HCT116 (cell line): ENCODE measurements around the gene U2AF2. TPM values are rescaled to one million over a fixed set of nuclear protein-coding genes. Genes with fewer than 3 reads are reported as not detected.

Experiments
- ATAC-seq: fragments of 200-7000 bp; cut with Tn5 transposase; 2 replicates; pipeline ENCODE4 v1.9.1; 2020; ENCODE audit warnings: mild to moderate bottlenecking, moderate library complexity
- BruUV-seq: library from RNA; stranded (reverse); fragments of 400-500 nt; replicated peaks from 2 replicates; lab custom pipeline; 2021; lab: Mats Ljungman, UMichigan
- CTCF ChIA-PET: fragments of 300-600 bp; sonication (Branson Sonifier 250); formaldehyde crosslinking; loops from one replicate; lab custom pipeline; 2021; ENCODE audit warnings: antibody characterized with exemption; lab: Charles Lee
- POLR2A ChIA-PET: fragments of 300-600, 350-600 bp; sonication (Branson Sonifier 250); formaldehyde crosslinking; loops from one replicate; lab custom pipeline; 2021; ENCODE audit warnings: antibody characterized with exemption; lab: Charles Lee
- RAD21 ChIA-PET, 2 experiments: fragments of 300-600 bp; sonication (Branson Sonifier 250); formaldehyde crosslinking; loops; one replicate each; lab custom pipeline; 2023; ENCODE audit warnings: low total read pairs in 2 of 2; ENCODE audit not compliant: uncharacterized antibody in 2 of 2, unreplicated experiment in 2 of 2, low non-redundant PET in 1 of 2; lab: Charles Lee
- DNase-seq: peaks from one replicate; pipeline ENCODE4 v3.0.0-alpha.2; 2010; ENCODE audit warnings: low read depth, low spot score
- H2AFZ ChIP-seq: fragments of 200-600 bp; shearing (Covaris generic), sonication (generic); 2 replicates; pipeline ENCODE4 v1.6.1; 2017; ENCODE audit warnings: low read depth, mixed run types, mixed read lengths, antibody characterized with exemption, low read length; ENCODE audit not compliant: poor library complexity, severe bottlenecking
- H3K27ac ChIP-seq: 2 replicates; pipeline ENCODE4 v1.5.1; 2012; ENCODE audit warnings: low read depth, low read length
- H3K27me3 ChIP-seq: fragments of 200-600 bp; sonication (generic); 2 replicates; pipeline ENCODE4 v1.6.1; 2016; ENCODE audit warnings: mixed run types, low read length, mixed read lengths; ENCODE audit not compliant: insufficient read depth
- H3K36me3 ChIP-seq, 2 experiments: fragments of 200-500 bp in 1 of 2; fragments of 200-600 bp in 1 of 2; sonication (Bioruptor generic) in 1 of 2; sonication (generic) in 1 of 2; 2 replicates each; pipeline versions ENCODE4 v1.5.1 to v1.6.1; 2014 to 2016; ENCODE audit warnings: low read length in 2 of 2, inconsistent platforms in 1 of 2, mixed read lengths in 1 of 2, mixed run types in 1 of 2; ENCODE audit not compliant: insufficient read depth in 2 of 2, control insufficient read depth in 1 of 2
- H3K4me1 ChIP-seq, 2 experiments: fragments of 200-600 bp in 1 of 2; sonication (generic) in 1 of 2; 2 replicates each; pipeline versions ENCODE4 v1.5.1 to v1.6.1; 2012 to 2017; ENCODE audit warnings: low read length in 2 of 2, inconsistent platforms in 1 of 2, mild to moderate bottlenecking in 1 of 2, mixed read lengths in 1 of 2, mixed run types in 1 of 2, moderate library complexity in 1 of 2; ENCODE audit not compliant: insufficient read depth in 2 of 2, control insufficient read depth in 1 of 2
- H3K4me2 ChIP-seq: fragments of 200-600 bp; sonication (generic); 2 replicates; pipeline ENCODE4 v1.6.1; 2017; ENCODE audit warnings: mixed run types, low read length, mixed read lengths
- H3K4me3 ChIP-seq, 2 experiments: fragments of 200-600 bp in 1 of 2; sonication (generic) in 1 of 2; replicated peaks in 1 of 2; 2 replicates each; pipeline ENCODE4 v1.5.1; 2011 to 2016; ENCODE audit warnings: low read length in 2 of 2, control low read depth in 1 of 2, low read depth in 1 of 2, mild to moderate bottlenecking in 1 of 2, mixed read lengths in 1 of 2, mixed run types in 1 of 2
- H3K79me2 ChIP-seq: fragments of 200-600 bp; sonication (generic); 2 replicates; pipeline ENCODE4 v1.6.1; 2017; ENCODE audit warnings: mild to moderate bottlenecking, mixed run types, low read length, moderate library complexity, mixed read lengths; ENCODE audit not compliant: insufficient read depth
- H3K9ac ChIP-seq: fragments of 200-600 bp; sonication (generic); 2 replicates; pipeline ENCODE4 v1.6.1; 2016; ENCODE audit warnings: low read length, mixed read lengths
- H3K9me2 ChIP-seq: fragments of 200-600 bp; sonication (generic), shearing (Covaris generic); 2 replicates; pipeline ENCODE4 v1.6.1; 2017; ENCODE audit warnings: mixed run types, mild to moderate bottlenecking, moderate library complexity; ENCODE audit not compliant: insufficient read depth
- H3K9me3 ChIP-seq, 2 experiments: fragments of 200-500 bp in 1 of 2; fragments of 200-600 bp in 1 of 2; sonication (Bioruptor generic) in 1 of 2; sonication (generic) in 1 of 2; 2 replicates each; pipeline ENCODE4 v1.6.1; 2014 to 2017; ENCODE audit warnings: low read length in 2 of 2, mixed read lengths in 2 of 2, inconsistent platforms in 1 of 2, low read depth in 1 of 2, mild to moderate bottlenecking in 1 of 2, mixed run types in 1 of 2, moderate library complexity in 1 of 2; ENCODE audit not compliant: control insufficient read depth in 1 of 2, insufficient read depth in 1 of 2
- H4K20me1 ChIP-seq: fragments of 200-600 bp; sonication (generic), shearing (Covaris generic); 2 replicates; pipeline ENCODE4 v1.6.1; 2017; ENCODE audit warnings: mixed run types, mild to moderate bottlenecking, moderate library complexity; ENCODE audit not compliant: insufficient read depth
- ATF3 ChIP-seq: IDR thresholded peaks from 2 replicates; pipeline ENCODE4 v1.6.1; 2012
- CTCF ChIP-seq, 3 experiments: fragments of 200-600 bp in 1 of 3; sonication (generic) in 1 of 3; IDR thresholded peaks in 2 of 3; conservative IDR thresholded peaks in 1 of 3; 2 replicates each; pipeline ENCODE4 v1.5.1; 2012 to 2017; ENCODE audit warnings: low read depth in 2 of 3, low read length in 2 of 3, antibody characterized with exemption in 1 of 3, borderline replicate concordance in 1 of 3, control low read depth in 1 of 3, mild to moderate bottlenecking in 1 of 3, mixed read lengths in 1 of 3, mixed run types in 1 of 3, moderate library complexity in 1 of 3; ENCODE audit not compliant: insufficient read depth in 1 of 3
- EGR1 ChIP-seq: IDR thresholded peaks from 2 replicates; pipeline ENCODE4 v1.6.1; 2012; ENCODE audit warnings: low read depth
- EZH2phosphoT487 ChIP-seq: fragments of 200-600 bp; IDR thresholded peaks from 2 replicates; pipeline ENCODE4 v1.6.1; 2018; ENCODE audit warnings: antibody characterized with exemption, borderline replicate concordance
- JUND ChIP-seq: IDR thresholded peaks from 2 replicates; pipeline ENCODE4 v1.6.1; 2012
- POLR2AphosphoS5 ChIP-seq: IDR thresholded peaks from 2 replicates; pipeline ENCODE4 v1.6.1; 2011; ENCODE audit warnings: mild to moderate bottlenecking, low read depth, low read length, moderate library complexity
- RAD21 ChIP-seq: IDR thresholded peaks from 2 replicates; pipeline ENCODE4 v1.6.1; 2012; ENCODE audit warnings: low read depth, mild to moderate bottlenecking
- REST ChIP-seq: IDR thresholded peaks from 2 replicates; pipeline ENCODE4 v1.6.1; 2012; ENCODE audit warnings: low read depth
- SP1 ChIP-seq: IDR thresholded peaks from 2 replicates; pipeline ENCODE4 v1.6.1; 2012; ENCODE audit warnings: low read depth
- SRF ChIP-seq: IDR thresholded peaks from 2 replicates; pipeline ENCODE4 v1.6.1; 2012; ENCODE audit warnings: low read depth
- ZBTB33 ChIP-seq: IDR thresholded peaks from 2 replicates; pipeline ENCODE4 v1.6.1; 2011; ENCODE audit warnings: mild to moderate bottlenecking, low read length, moderate library complexity; ENCODE audit not compliant: insufficient replicate concordance; ENCODE audit errors: extremely low read depth
- intact Hi-C: fragments of 100-400 bp; cut with micrococcal nuclease; formaldehyde crosslinking; loops from 2 replicates; pipeline ENCODE4 v1.10.0; 2022
- total RNA-seq: library from RNA; stranded (reverse); gene quantifications from one replicate; pipeline ENCODE4 v1.2.1, GENCODE V29; 2021; ENCODE audit not compliant: unreplicated experiment

Gene U2AF2
- total RNA-seq, 1 experiment from 2014 or later: 259 TPM

- no TSS peak for BruUV-seq
- no peak for DNase-seq
- no peaks in the 10 kb centered on the region for H3K9me2 ChIP-seq
- H3K9ac ChIP-seq: no peak overlapping the region
- no peak for ATAC-seq
- TF ChIP-seq CTCF (IDR thresholded peaks at IDR 0.05 in 2 of 3, conservative IDR thresholded peaks at IDR 0.05 in 1 of 3; ENCODE audit: borderline replicate concordance in 1 of 3, insufficient read depth in 1 of 3, low read depth in 2 of 3, low read length in 2 of 3) (no peak), EGR1 (no peak), SRF (no peak), ATF3 (no peak), SP1 (no peak), EZH2phosphoT487 (no peak), RAD21 (no peak), POLR2AphosphoS5 (no peak), JUND (no peak), ZBTB33 (no peak), REST (no peak)
- TF ChIP-seq, all 23 proteins: peak for 0
- H3K27me3 ChIP-seq: no peaks in the 10 kb centered on the region
- no peaks in the 10 kb centered on the region for H3K4me1 ChIP-seq
- no peak overlapping the region for H3K27ac ChIP-seq
- H3K4me3 ChIP-seq: no peak overlapping the region
- no peaks in the 10 kb centered on the region for H3K9me3 ChIP-seq
- H3K4me2 ChIP-seq: no peak overlapping the region
- RAD21 ChIA-PET: no interaction called here
- H2AFZ ChIP-seq: no peak overlapping the region
- POLR2A ChIA-PET: no interaction called here
- intact Hi-C loops: no loop called here
- peaks cover 63% of the 10 kb centered on the region for H3K79me2 ChIP-seq
- CTCF ChIA-PET: no interaction called here
- peaks cover 19 to 20% of the 10 kb centered on the region in 2 experiments; a peak in 3 of 4 replicates for H3K36me3 ChIP-seq
- no peaks in the 10 kb centered on the region for H4K20me1 ChIP-seq
These were observed 30.9 kb downstream of the U2AF2 start for GRCh38 chr19:55685776-55686175.
